GM23338 (cell line): ENCODE measurements around the gene TAGAP.

Experiments
- CTCF ChIP-seq, 2 experiments: fragments of 200-600 bp in 1 of 2; sonication (generic) in 1 of 2; conservative IDR thresholded peaks; 2 replicates each; pipeline versions ENCODE4 v1.5.1 to v1.6.1; 2016 to 2017; ENCODE audit warnings: antibody characterized with exemption in 2 of 2, low read depth in 2 of 2, mild to moderate bottlenecking in 2 of 2, moderate library complexity in 1 of 2
- EZH2 ChIP-seq: fragments of 200-600 bp; sonication (generic); IDR thresholded peaks from one replicate; pipeline ENCODE4 v1.8.0; 2017; ENCODE audit warnings: antibody characterized with exemption, mild to moderate bottlenecking, low read depth; ENCODE audit not compliant: unreplicated experiment

DNA sequence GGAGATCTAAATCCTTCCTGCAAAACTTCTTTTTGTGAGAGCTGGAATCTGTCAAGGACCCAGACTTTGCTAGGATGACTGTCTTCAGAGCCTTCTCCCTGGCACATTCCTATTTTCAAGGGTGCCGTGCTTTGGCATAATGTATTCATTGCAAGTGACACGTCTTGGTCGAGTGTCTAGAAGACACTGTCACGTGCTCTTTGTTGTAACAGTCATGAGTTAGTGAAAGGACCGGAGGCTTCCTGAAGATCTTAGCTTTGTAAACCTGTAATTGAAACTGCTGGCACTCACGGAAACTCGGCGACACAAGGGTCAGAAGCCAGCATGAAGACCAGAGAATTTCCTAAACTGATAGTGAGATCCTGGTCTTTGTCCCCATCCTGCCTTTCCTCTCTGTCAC lies 19.7 kb upstream of the TAGAP start:
- TF ChIP-seq EZH2: no peak
- no peak for TF ChIP-seq CTCF (conservative IDR thresholded peaks at IDR 0.05; ENCODE audit: low read depth in 2 of 2)
